Activated CD4-positive, alpha-beta T cell treated with anti-CD3 and anti-CD28 coated beads for 24 hours (primary cell): ENCODE data around the gene SEMA6B.

Experiments used
- DNase-seq, 2 donors: peaks; one replicate each; pipeline ENCODE4 v3.0.0-alpha.2; 2020; ENCODE audit warnings: low read depth in 2 of 2

The SEMA6B gene

GRCh38 chr19:4493104-4493928 is 66.2 kb downstream of the SEMA6B start:
- DNase-seq = no peak
